K562 (cell line): Measurements from ENCODE around the gene PIAS3. TPM values are rescaled to one million over a fixed set of nuclear protein-coding genes. Genes with fewer than 3 reads are reported as not detected.

Source experiments
- ATAC-seq: fragments of 200-7000 bp; cut with Tn5 transposase; 3 replicates; pipeline ENCODE4 v1.9.1; 2020; ENCODE audit warnings: moderate library complexity
- BruUV-seq: library from RNA; stranded (reverse); fragments of 400-500 nt; replicated peaks from 2 replicates; lab custom pipeline; 2021; lab: Mats Ljungman, UMichigan
- CTCF ChIA-PET: fragments of 300-600 bp; formaldehyde crosslinking; extraction: SDS; loops from one replicate; lab custom pipeline; 2021; ENCODE audit warnings: low intra/inter-chr PET ratio; lab: Yijun Ruan, JAX
- POLR2A ChIA-PET: fragments of 300-600, 350-650 bp; sonication (Branson Sonifier 250); formaldehyde crosslinking; extraction: SDS; loops from one replicate; lab custom pipeline; 2021; ENCODE audit warnings: antibody characterized with exemption, inconsistent platforms; lab: Yijun Ruan, JAX
- DNase-seq, 4 experiments: peaks; one replicate each; pipeline versions ENCODE4 v3.0.0 to v3.0.0-alpha.2; 2011 to 2018; ENCODE audit warnings: low spot score in 3 of 4, mixed read lengths in 3 of 4; ENCODE audit errors: extremely low read depth in 1 of 4
- FAIRE-seq: peaks from 2 replicates; lab custom pipeline; 2011; peaks lifted over from hg19 to GRCh38; lab: Jason Lieb, UNC
- H2AFZ ChIP-seq: 2 replicates; pipeline ENCODE4 v1.6.0; 2011; ENCODE audit warnings: low read depth, low read length, control low read depth, inconsistent platforms
- H3K27ac ChIP-seq: fragments of 200-600 bp; 3 replicates; pipeline ENCODE4 v1.8.0; 2011; ENCODE audit warnings: low read depth, mild to moderate bottlenecking, control low read depth, inconsistent platforms, low read length, moderate library complexity, mixed read lengths; ENCODE audit errors: extremely low read depth
- H3K27me3 ChIP-seq, 2 experiments: fragments of 300-600 bp in 1 of 2; 2 replicates in 1 of 2; 3 replicates in 1 of 2; pipeline versions ENCODE4 v1.6.0 to v1.8.0; 2011; ENCODE audit warnings: inconsistent platforms in 2 of 2, low read length in 2 of 2, mild to moderate bottlenecking in 1 of 2, mixed read lengths in 1 of 2, moderate library complexity in 1 of 2; ENCODE audit not compliant: control insufficient read depth in 2 of 2, insufficient read depth in 2 of 2
- H3K36me3 ChIP-seq: fragments of 300-600 bp; 3 replicates; pipeline ENCODE4 v1.8.0; 2011; ENCODE audit warnings: mild to moderate bottlenecking, low read length, inconsistent platforms; ENCODE audit not compliant: control insufficient read depth, insufficient read depth
- H3K4me1 ChIP-seq, 2 experiments: fragments of 200-600 bp in 1 of 2; replicated peaks in 1 of 2; 2 replicates in 1 of 2; 3 replicates in 1 of 2; pipeline versions ENCODE4 v1.5.1 to v1.8.0; 2011; ENCODE audit warnings: inconsistent platforms in 2 of 2, low read length in 2 of 2, mild to moderate bottlenecking in 1 of 2, mixed read lengths in 1 of 2, moderate library complexity in 1 of 2; ENCODE audit not compliant: control insufficient read depth in 2 of 2, insufficient read depth in 2 of 2
- H3K4me2 ChIP-seq: 2 replicates; pipeline ENCODE4 v1.6.1; 2011; ENCODE audit warnings: low read length, control low read depth, inconsistent platforms, mixed read lengths; ENCODE audit not compliant: insufficient read depth
- H3K4me3 ChIP-seq: fragments of 200-600 bp; sonication (generic), shearing (Covaris generic); 2 replicates; pipeline ENCODE4 v1.5.1; 2016; ENCODE audit warnings: control low read depth, inconsistent platforms
- H3K79me2 ChIP-seq: fragments of 200-600 bp; 3 replicates; pipeline ENCODE4 v1.8.0; 2011; ENCODE audit warnings: low read length, inconsistent platforms; ENCODE audit not compliant: control insufficient read depth, insufficient read depth
- H3K9ac ChIP-seq, 2 experiments: 2 replicates each; pipeline versions ENCODE4 v1.6.0 to v1.6.1; 2011; ENCODE audit warnings: low read depth in 2 of 2, low read length in 2 of 2, control low read depth in 1 of 2, inconsistent platforms in 1 of 2, mild to moderate bottlenecking in 1 of 2, mixed read lengths in 1 of 2; ENCODE audit not compliant: insufficient read depth in 1 of 2
- H3K9me1 ChIP-seq: one replicate; pipeline ENCODE4 v1.6.0; 2011; ENCODE audit warnings: inconsistent platforms, mild to moderate bottlenecking, low read length, moderate library complexity; ENCODE audit not compliant: control insufficient read depth, insufficient read depth
- H3K9me3 ChIP-seq: replicated peaks from 2 replicates; pipeline ENCODE4 v1.5.1; 2011; ENCODE audit warnings: low read depth, low read length, inconsistent platforms; ENCODE audit not compliant: control insufficient read depth, insufficient read depth
- H4K20me1 ChIP-seq: replicated peaks from 2 replicates; pipeline ENCODE4 v1.6.1; 2011; ENCODE audit warnings: low read length, inconsistent platforms, mixed read lengths; ENCODE audit not compliant: control insufficient read depth, insufficient read depth
- ARHGAP35 ChIP-seq: fragments of 450-650 bp; IDR thresholded peaks from 2 replicates; pipeline ENCODE4 v1.6.1; 2018; ENCODE audit not compliant: partially characterized antibody
- CREB1 ChIP-seq, 2 experiments: sonication (generic) in 1 of 2; formaldehyde crosslinking in 1 of 2; IDR thresholded peaks; 2 replicates each; pipeline versions ENCODE4 v1.6.1 to v1.8.0; 2012 to 2022; ENCODE audit warnings: inconsistent platforms in 1 of 2, mild to moderate bottlenecking in 1 of 2, missing genetic modification reagents in 1 of 2, moderate library complexity in 1 of 2
- CREBBP ChIP-seq: IDR thresholded peaks from one replicate; pipeline ENCODE4 v1.6.1; 2012; ENCODE audit warnings: low read depth, mild to moderate bottlenecking, control low read depth, inconsistent platforms, low read length
- E4F1 ChIP-seq: fragments of 250-450 bp; sonication (Bioruptor Pico); IDR thresholded peaks from 2 replicates; pipeline ENCODE4 v1.5.0; 2021; ENCODE audit warnings: mild to moderate bottlenecking, borderline replicate concordance
- KLF1 ChIP-seq: fragments of 450-650 bp; IDR thresholded peaks from 2 replicates; pipeline ENCODE4 v1.6.1; 2016; ENCODE audit warnings: missing genetic modification characterization, missing compliant biosample characterization
- MYC ChIP-seq, 2 experiments: fragments of 250-450 bp in 1 of 2; sonication (Bioruptor Pico) in 1 of 2; IDR thresholded peaks; 2 replicates each; pipeline versions ENCODE4 v1.5.1 to v1.6.1; 2012 to 2021; ENCODE audit warnings: low read depth in 2 of 2, borderline replicate concordance in 1 of 2, improper control_type of control experiment in 1 of 2, low read length in 1 of 2, mild to moderate bottlenecking in 1 of 2, moderate library complexity in 1 of 2
- PTRF ChIP-seq: fragments of 450-650 bp; IDR thresholded peaks from 2 replicates; pipeline ENCODE4 v1.6.1; 2016; ENCODE audit warnings: mild to moderate bottlenecking, missing genetic modification characterization, missing compliant biosample characterization
- RBM25 ChIP-seq: fragments of 200-400 bp; formaldehyde crosslinking; IDR thresholded peaks from 2 replicates; pipeline ENCODE4 v1.6.1; 2018; ENCODE audit warnings: low read length, low read depth, moderate library complexity; ENCODE audit not compliant: severe bottlenecking
- SAFB2 ChIP-seq: fragments of 200-400 bp; formaldehyde crosslinking; IDR thresholded peaks from 2 replicates; pipeline ENCODE4 v1.6.1; 2018; ENCODE audit warnings: borderline replicate concordance, low read length, low read depth, moderate library complexity; ENCODE audit not compliant: severe bottlenecking
- SAP30 ChIP-seq: fragments of 200-600 bp; sonication (generic); IDR thresholded peaks from 2 replicates; pipeline ENCODE4 v1.6.1; 2012; ENCODE audit warnings: borderline replicate concordance, low read depth, mild to moderate bottlenecking, moderate library complexity, low read length, control low read depth, inconsistent platforms; ENCODE audit not compliant: insufficient read depth, poor library complexity, severe bottlenecking
- SMAD2 ChIP-seq: fragments of 150-350 bp; IDR thresholded peaks from 2 replicates; pipeline ENCODE4 v1.6.1; 2014; ENCODE audit warnings: low read depth, mild to moderate bottlenecking, low read length
- TCF7 ChIP-seq: sonication (generic); IDR thresholded peaks from 2 replicates; pipeline ENCODE4 v1.6.1; 2016; ENCODE audit warnings: antibody characterized with exemption, borderline replicate concordance
- ZFP91 ChIP-seq: sonication (generic); formaldehyde crosslinking; IDR thresholded peaks from 2 replicates; pipeline ENCODE4 v1.8.0; 2022; ENCODE audit warnings: mild to moderate bottlenecking, missing genetic modification reagents
- ZFX ChIP-seq: sonication (generic); formaldehyde crosslinking; IDR thresholded peaks from 2 replicates; pipeline ENCODE4 v1.8.0; 2022; ENCODE audit warnings: mild to moderate bottlenecking, missing genetic modification reagents, moderate library complexity
- ZNF232 ChIP-seq: sonication (generic); formaldehyde crosslinking; IDR thresholded peaks from 2 replicates; pipeline ENCODE4 v1.8.0; 2022; ENCODE audit warnings: mild to moderate bottlenecking, missing genetic modification reagents
- ZNF354B ChIP-seq: fragments of 250-450 bp; sonication (Bioruptor Pico); IDR thresholded peaks from 2 replicates; pipeline ENCODE4 v1.4.0; 2020
- ZNF696 ChIP-seq: fragments of 250-450 bp; sonication (Bioruptor Pico); conservative IDR thresholded peaks from 2 replicates; pipeline ENCODE4 v1.4.0; 2020; ENCODE audit warnings: mild to moderate bottlenecking, moderate library complexity
- WGBS: fragments of 100-300 bp; shearing (Covaris generic); methylation state at CpG from one replicate; pipeline ENCODE4 v1.1.6; 2016; ENCODE audit warnings: low coverage, mixed read lengths; ENCODE audit not compliant: insufficient coverage; ENCODE audit errors: missing lambda C conversion rate; 5-methylcytosine and 5-hydroxymethylcytosine counted together
- in situ Hi-C: fragments of 300-500 bp; cut with MboI; formaldehyde crosslinking; loops from 4 replicates; pipeline ENCODE4 v1.15.0; 2018; ENCODE audit warnings: inconsistent platforms, mixed read lengths
- intact Hi-C: fragments of 100-400 bp; cut with micrococcal nuclease; formaldehyde crosslinking; loops from 2 replicates; pipeline ENCODE4 v1.14.2; 2022
- polyA plus RNA-seq, 8 experiments: library from polyadenylated mRNA; depleted of rRNA in 4 of 8; stranded (reverse) in 5 of 8; unstranded in 3 of 8; fragments of >200 nt; fragmentation: Nextera tagmentation in 2 of 8; fragmentation: Illumina TruSeq in 1 of 8; extraction: Ambion mirVana in 2 of 8; extraction: Trizol in 1 of 8; gene quantifications; 2 replicates each; pipeline versions ENCODE4 v1.2.1 to v1.2.3, GENCODE V29; 2011 to 2014; ENCODE audit warnings: inconsistent platforms in 1 of 8, missing spikeins in 1 of 8
- total RNA-seq, 7 experiments: library from RNA; depleted of rRNA in 6 of 7; stranded (reverse); fragments of >200 nt in 6 of 7; fragmentation: Illumina TruSeq in 2 of 7; extraction: Trizol in 2 of 7; gene quantifications; 2 replicates each; pipeline versions ENCODE4 v1.2.1 to v1.2.3, GENCODE V29; 2011 to 2021; ENCODE audit warnings: low replicate concordance in 1 of 7

The PIAS3 gene
- total and polyA plus RNA-seq, 9 of the 15 experiments (the other 6 are each of a cell fraction or from before 2014, with no cell fraction given): 1.1 to 25.6 (median 7.9) TPM

- H2AFZ ChIP-seq: no peak overlapping the region
- H3K79me2 ChIP-seq: no peaks in the 10 kb centered on the region
- no peak for ATAC-seq
- no peak for FAIRE-seq
- no peaks in the 10 kb centered on the region for H3K36me3 ChIP-seq
- DNase-seq: no peak
- no peak overlapping the region for H3K9ac ChIP-seq
- H3K4me2 ChIP-seq: no peak overlapping the region
- ChIA-PET POLR2A (interaction anchor here (2.7 kb wide), 1 partner anchor 9 kb away, joined by 6 read pairs; no protein-coding TSS in a partner anchor), CTCF (no interaction called here)
- H3K9me1 ChIP-seq: no peaks in the 10 kb centered on the region
- no peaks in the 10 kb centered on the region for H4K20me1 ChIP-seq
- H3K27me3 ChIP-seq: 0 out of 5 replicates have a peak, but pooled peaks cover 0 to 4% of the 10 kb centered on the region in 2 experiments
- H3K9me3 ChIP-seq: no peaks in the 10 kb centered on the region
- H3K4me3 ChIP-seq: no peak overlapping the region
- H3K4me1 ChIP-seq: peaks cover 27 to 33% of the 10 kb centered on the region in 2 experiments
- TF ChIP-seq MYC (IDR thresholded peaks at IDR 0.05; ENCODE audit: low read depth, low read length): no peak
- TF ChIP-seq MYC (CRISPR knock-in tag; IDR thresholded peaks at IDR 0.05; ENCODE audit: borderline replicate concordance, low read depth): no peak
- TF ChIP-seq KLF1 (tag): no peak
- no peak for TF ChIP-seq ZNF354B
- TF ChIP-seq ARHGAP35: no peak
- TF ChIP-seq SAP30: no peak
- no peak for TF ChIP-seq TCF7
- no peak for TF ChIP-seq SMAD2
- TF ChIP-seq SAFB2: no peak
- TF ChIP-seq ZFP91 (CRISPR knock-in tag): no peak
- TF ChIP-seq PTRF (tag): no peak
- no peak for TF ChIP-seq ZFX (CRISPR knock-in tag)
- no peak for TF ChIP-seq RBM25
- TF ChIP-seq CREBBP: no peak
- no peak for TF ChIP-seq ZNF232
- TF ChIP-seq CREB1 (IDR thresholded peaks at IDR 0.05): no peak
- no peak for TF ChIP-seq CREB1 (CRISPR knock-in tag; IDR thresholded peaks at IDR 0.05)
- TF ChIP-seq ZNF696 (CRISPR knock-in tag): no peak
- TF ChIP-seq E4F1 (CRISPR knock-in tag): no peak
- H3K27ac ChIP-seq: no peak overlapping the region
- in situ Hi-C loops: no loop called here
- 58% methylated on average over 12 of the region's 12 CpGs for WGBS
- BruUV-seq: no TSS peak
- intact Hi-C loops: no loop called here
These were observed 15.8 kb upstream of the PIAS3 start for GRCh38 chr1:145874646-145875045.
